Measurements from ENCODE around the gene BIN2. TPM values are rescaled to one million over a fixed set of nuclear protein-coding genes. Genes with fewer than 3 reads are reported as not detected.

BIN2 gene
- total RNA-seq, 1 donor from 2014 or later = 43.3 TPM

- peaks cover 45% of the 10 kb centered on the region for H3K4me1 Mint-ChIP-seq (ENCODE audit: low read depth)
- intact Hi-C loops (cut with micrococcal nuclease) = loop anchor here (1.0 to 2.0 kb wide), 10 partner anchors 20 to 838 kb away; partner anchors contain the start of genes ATF1, CSRNP2, LARP4 and LETMD1
- DNase-seq (ENCODE audit: low spot score) = peak; percentile 92
- no peaks in the 10 kb centered on the region for H3K9me3 Mint-ChIP-seq
- peak within 1 kb of the TSS; percentile 99 for H3K27ac Mint-ChIP-seq
- no peaks in the 10 kb centered on the region for H3K27me3 Mint-ChIP-seq (ENCODE audit: insufficient read depth)
- peak within 1 kb of the TSS; percentile 91 for H3K4me3 Mint-ChIP-seq
- H3K36me3 Mint-ChIP-seq (ENCODE audit: low read depth) = peaks cover 32% of the 10 kb centered on the region
Measured at GRCh38 chr12:51238510-51239334, 85.3 kb downstream of the BIN2 start, which contains the start of gene DAZAP2. Gene DAZAP2 (plus strand): TSS chr12:51238826. CDS start chr12:51238908, 82 bp downstream.

- DNase-seq (ENCODE audit: low spot score) = peak; percentile 16
- Mint-ChIP-seq H3K27me3 (ENCODE audit: insufficient read depth) (no peaks in the 10 kb centered on the region), H3K4me1 (ENCODE audit: low read depth) (peaks cover 39% of the 10 kb centered on the region), H3K36me3 (ENCODE audit: low read depth) (peaks cover 31% of the 10 kb centered on the region), H3K27ac (peak overlapping the region; percentile 99), H3K4me3 (peak overlapping the region; percentile 91), H3K9me3 (no peaks in the 10 kb centered on the region)
- intact Hi-C loops (cut with micrococcal nuclease) = loop anchor here (1.0 to 2.0 kb wide), 8 partner anchors 20 to 837 kb away; partner anchors contain the start of genes ATF1, CSRNP2, LARP4 and POU6F1
Measured at GRCh38 chr12:51238037-51238509, 85.9 kb downstream of the BIN2 start.

- intact Hi-C loops (cut with micrococcal nuclease) = no loop called here
- Mint-ChIP-seq H3K27me3 (ENCODE audit: insufficient read depth) (no peaks in the 10 kb centered on the region), H3K27ac (no peak overlapping the region), H3K36me3 (ENCODE audit: low read depth) (peaks cover 2% of the 10 kb centered on the region), H3K4me3 (no peak overlapping the region), H3K4me1 (ENCODE audit: low read depth) (peaks cover 9% of the 10 kb centered on the region), H3K9me3 (no peaks in the 10 kb centered on the region)
- DNase-seq (ENCODE audit: low spot score) = no peak
Measured at GRCh38 chr12:51234530-51234929, 89.4 kb downstream of the BIN2 start.

- Mint-ChIP-seq H3K27me3 (ENCODE audit: insufficient read depth) (no peaks in the 10 kb centered on the region), H3K27ac (no peak overlapping the region), H3K36me3 (ENCODE audit: low read depth) (no peaks in the 10 kb centered on the region), H3K4me1 (ENCODE audit: low read depth) (no peaks in the 10 kb centered on the region), H3K4me3 (no peak overlapping the region), H3K9me3 (no peaks in the 10 kb centered on the region)
- no peak for DNase-seq (ENCODE audit: low spot score)
- intact Hi-C loops (cut with micrococcal nuclease) = no loop called here
Measured at GRCh38 chr12:51232642-51233041, 91.3 kb downstream of the BIN2 start.

Other genes starting within 250 kb of the BIN2 start
- 28.6 and 35.2 TPM in 2 replicates for gene CSRNP2, start 240.6 kb downstream of the BIN2 start, total RNA-seq
- gene TFCP2, start 151.0 kb downstream of the BIN2 start, total RNA-seq = 49.1 and 49.8 TPM in 2 replicates
- 5.2 and 6.7 TPM in 2 replicates for gene POU6F1, start 106.1 kb downstream of the BIN2 start, total RNA-seq
- 163 and 169 TPM in 2 replicates for gene DAZAP2, start 85.3 kb downstream of the BIN2 start, total RNA-seq
- 0.16 TPM in 1 of 2 replicates, not detected in the other for gene SMAGP, start 53.8 kb downstream of the BIN2 start, total RNA-seq
- not detected in 2 replicates for gene CELA1, start 22.5 kb upstream of the BIN2 start, total RNA-seq
- 11.9 and 12.4 TPM in 2 replicates for gene GALNT6, start 67.2 kb upstream of the BIN2 start, total RNA-seq
- gene SLC4A8, start 100.7 kb upstream of the BIN2 start, total RNA-seq = 2.4 and 2.6 TPM in 2 replicates